VCaP (cell line): ENCODE measurements around the gene SEZ6L.

Experiments
- H3K27ac ChIP-seq: fragments of 450-650 bp; 2 replicates; pipeline ENCODE4 v1.5.1; 2017
- CTCF ChIP-seq: fragments of 450-650 bp; conservative IDR thresholded peaks from 2 replicates; pipeline ENCODE4 v1.5.1; 2017; ENCODE audit warnings: mild to moderate bottlenecking, moderate library complexity

Gene SEZ6L

GRCh38 chr22:26348810-26349526 is 179.7 kb downstream of the SEZ6L start:
- no peak overlapping the region for H3K27ac ChIP-seq
- no peak for TF ChIP-seq CTCF

- H3K27ac ChIP-seq = no peak overlapping the region
- TF ChIP-seq CTCF = no peak
Observed at GRCh38 chr22:26354707-26355106, 185.4 kb downstream of the SEZ6L start.

GRCh38 chr22:26357281-26357680 is 188.0 kb downstream of the SEZ6L start:
- H3K27ac ChIP-seq = no peak overlapping the region
- no peak for TF ChIP-seq CTCF

- no peak overlapping the region for H3K27ac ChIP-seq
- TF ChIP-seq CTCF = no peak
Observed at GRCh38 chr22:26357813-26358212, 188.6 kb downstream of the SEZ6L start.

GRCh38 chr22:26359156-26359555 is 189.9 kb downstream of the SEZ6L start:
- no peak for TF ChIP-seq CTCF
- no peak overlapping the region for H3K27ac ChIP-seq

GRCh38 chr22:26360169-26360885 is 191.1 kb downstream of the SEZ6L start:
- TF ChIP-seq CTCF = peak; percentile 93
- H3K27ac ChIP-seq = no peak overlapping the region

- no peak for TF ChIP-seq CTCF
- H3K27ac ChIP-seq = no peak overlapping the region
Observed at GRCh38 chr22:26362471-26362870, 193.2 kb downstream of the SEZ6L start.
